H1 (cell line): ENCODE measurements around the gene RNU7-1. TPM values are rescaled to one million over a fixed set of nuclear protein-coding genes. Genes with fewer than 3 reads are reported as not detected.

Experiments used
- BACH1 ChIP-seq: IDR thresholded peaks from 2 replicates; pipeline ENCODE4 v1.6.1; 2012; ENCODE audit warnings: low read length, improper control_type of control experiment
- EGR1 ChIP-seq: IDR thresholded peaks from 2 replicates; pipeline ENCODE4 v1.6.1; 2011; ENCODE audit warnings: low read depth, low read length, borderline replicate concordance
- GTF2F1 ChIP-seq: IDR thresholded peaks from 2 replicates; pipeline ENCODE4 v1.6.1; 2012; ENCODE audit warnings: low read depth, low read length, improper control_type of control experiment, borderline replicate concordance
- KDM4A ChIP-seq: IDR thresholded peaks from one replicate; pipeline ENCODE4 v1.7.1; 2012; ENCODE audit warnings: low read depth, mild to moderate bottlenecking, moderate library complexity, low read length, inconsistent platforms; ENCODE audit not compliant: severe bottlenecking
- SIX5 ChIP-seq: IDR thresholded peaks from 2 replicates; pipeline ENCODE4 v1.6.1; 2011; ENCODE audit warnings: mild to moderate bottlenecking, low read depth, low read length
- YY1 ChIP-seq: IDR thresholded peaks from 2 replicates; pipeline ENCODE4 v1.6.1; 2011; ENCODE audit warnings: low read depth, mild to moderate bottlenecking, low read length
- microRNA counts: library from miRNA; unstranded; fragments of <30 nt; microRNA quantifications from one replicate; lab custom pipeline; 2015
- microRNA-seq, 2 experiments: library from miRNA; unstranded; fragments of <30 nt; microRNA quantifications; one replicate each; pipeline versions ENCODE4 to v1.2.0, GENCODE V29; 2016 to 2020; ENCODE audit warnings: borderline microRNAs expressed in 2 of 2, borderline number of aligned reads in 2 of 2, borderline replicate concordance in 1 of 2
- polyA plus RNA-seq, 7 experiments: library from polyadenylated mRNA; depleted of rRNA in 3 of 7; stranded (reverse) in 5 of 7; unstranded in 2 of 7; fragments of >200 nt in 5 of 7; fragments of 200-250 nt in 2 of 7; gene quantifications; 1 replicate in 5 of 7; 2 replicates in 1 of 7; 4 replicates in 1 of 7; pipeline versions ENCODE4 v1.2.1 to v1.2.3, GENCODE V29; 2011 to 2013; ENCODE audit warnings: missing spikeins in 2 of 7, mixed read lengths in 2 of 7
- small RNA-seq: library from polyadenylated mRNA; stranded (forward); fragments of <200 nt; extraction: miRNeasy Mini kit (QIAGEN cat#:217004); gene quantifications from one replicate; pipeline ENCODE3, GENCODE V24; 2013; ENCODE audit not compliant: insufficient read depth
- total RNA-seq: library from RNA; stranded (reverse); fragmentation: NEBNext Ultra II Directional; extraction: Animal tissue kit (Norgen Biotek cat#: 25700); gene quantifications from 2 replicates; pipeline ENCODE4 v1.2.1, GENCODE V29; 2021
- TF ChIP-seq, protein P1 (sequence below): IDR thresholded peaks from 2 replicates; pipeline ENCODE4 v1.6.1; 2011; ENCODE audit warnings: low read length, improper control_type of control experiment

Gene RNU7-1
- total and polyA plus RNA-seq, 2 of the 8 experiments (the other 6 are each of a cell fraction or from before 2014, with no cell fraction given), result not detected

- TF ChIP-seq EGR1 (no peak), GTF2F1 (no peak), BACH1 (no peak), SIX5 (no peak), KDM4A (no peak), YY1 (no peak)
- TF ChIP-seq, protein P1, sequence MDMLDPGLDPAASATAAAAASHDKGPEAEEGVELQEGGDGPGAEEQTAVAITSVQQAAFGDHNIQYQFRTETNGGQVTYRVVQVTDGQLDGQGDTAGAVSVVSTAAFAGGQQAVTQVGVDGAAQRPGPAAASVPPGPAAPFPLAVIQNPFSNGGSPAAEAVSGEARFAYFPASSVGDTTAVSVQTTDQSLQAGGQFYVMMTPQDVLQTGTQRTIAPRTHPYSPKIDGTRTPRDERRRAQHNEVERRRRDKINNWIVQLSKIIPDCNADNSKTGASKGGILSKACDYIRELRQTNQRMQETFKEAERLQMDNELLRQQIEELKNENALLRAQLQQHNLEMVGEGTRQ, result no peak
Measured at GRCh38 chr12:6987956-6988553, 44.4 kb downstream of the RNU7-1 start (continued).

MicroRNA genes within 50 kb of the gene (microRNA counts, 767-probe panel; counts per million panel counts)
- microRNA hsa-miR-141-3p (lab: Ali Mortazavi, UCI), result 879 counts per million, percentile 95 among the panel's probes with 10 or more counts
- 9,609 counts per million, percentile 98 among the panel's probes with 10 or more counts for microRNA hsa-miR-200c-3p (lab: Ali Mortazavi, UCI)

Small RNA genes within 50 kb of the gene (microRNA-seq; reads per million reads assigned to microRNA genes)
- gene MIR141 (134 to 362 reads per million in 2 experiments), gene MIR200C (3,930 to 3,993 reads per million in 2 experiments)

Small RNA genes within 50 kb of the gene (small RNA-seq; reads per million reads assigned to genes)
- gene MIR141, result 1,261 reads per million, percentile 99 among the genes with 10 or more reads in this experiment
- gene MIR200C, result 929 reads per million, percentile 99 among the genes with 10 or more reads in this experiment
- not detected for gene RNU7-1
- gene SCARNA12, result 48.2 reads per million, percentile 96 among the genes with 10 or more reads in this experiment

Other genes starting within 250 kb of the RNU7-1 start
- 9.8 and 15.3 TPM in 2 replicates for gene PIANP, start 243.0 kb upstream of the RNU7-1 start, total RNA-seq
- gene PIANP, start 243.0 kb upstream of the RNU7-1 start, polyA plus RNA-seq (2011; rRNA removed), result 6.3 and 13.3 TPM in 2 replicates
- gene COPS7A, start 219.8 kb upstream of the RNU7-1 start, total RNA-seq, result 43.3 and 44.5 TPM in 2 replicates
- 95.9 and 98.4 TPM in 2 replicates for gene COPS7A, start 219.8 kb upstream of the RNU7-1 start, polyA plus RNA-seq (2011; rRNA removed)
- 229 and 232 TPM in 2 replicates for gene MLF2, start 190.7 kb upstream of the RNU7-1 start, total RNA-seq
- gene MLF2, start 190.7 kb upstream of the RNU7-1 start, polyA plus RNA-seq (2011; rRNA removed), result 401 and 443 TPM in 2 replicates
- gene PTMS, start 177.5 kb upstream of the RNU7-1 start, total RNA-seq, result 444 and 486 TPM in 2 replicates
- 553 and 999 TPM in 2 replicates for gene PTMS, start 177.5 kb upstream of the RNU7-1 start, polyA plus RNA-seq (2011; rRNA removed)
- gene LAG3, start 171.3 kb upstream of the RNU7-1 start, total RNA-seq, result 2.8 and 3.1 TPM in 2 replicates
- gene LAG3, start 171.3 kb upstream of the RNU7-1 start, polyA plus RNA-seq (2011; rRNA removed), result 1.1 and 2.5 TPM in 2 replicates
- 3.2 and 3.4 TPM in 2 replicates for gene CD4, start 154.3 kb upstream of the RNU7-1 start, total RNA-seq
- gene CD4, start 154.3 kb upstream of the RNU7-1 start, polyA plus RNA-seq (2011; rRNA removed), result 5.1 and 5.6 TPM in 2 replicates
- gene GPR162, start 122.0 kb upstream of the RNU7-1 start, total RNA-seq, result 8.6 and 8.8 TPM in 2 replicates
- gene GPR162, start 122.0 kb upstream of the RNU7-1 start, polyA plus RNA-seq (2011; rRNA removed), result 7.3 and 9.5 TPM in 2 replicates
- gene P3H3, start 115.4 kb upstream of the RNU7-1 start, total RNA-seq, result 42.4 and 43.5 TPM in 2 replicates
- 22.9 and 40.9 TPM in 2 replicates for gene P3H3, start 115.4 kb upstream of the RNU7-1 start, polyA plus RNA-seq (2011; rRNA removed)
- gene GNB3, start 102.9 kb upstream of the RNU7-1 start, total RNA-seq, result 9.0 and 9.9 TPM in 2 replicates
- gene GNB3, start 102.9 kb upstream of the RNU7-1 start, polyA plus RNA-seq (2011; rRNA removed), result 9.9 and 13.9 TPM in 2 replicates
- 47.4 and 47.7 TPM in 2 replicates for gene CDCA3, start 92.5 kb upstream of the RNU7-1 start, total RNA-seq
- gene CDCA3, start 92.5 kb upstream of the RNU7-1 start, polyA plus RNA-seq (2011; rRNA removed), result 71.2 and 77.0 TPM in 2 replicates
- gene USP5, start 91.7 kb upstream of the RNU7-1 start, total RNA-seq, result 148 and 159 TPM in 2 replicates
- gene USP5, start 91.7 kb upstream of the RNU7-1 start, polyA plus RNA-seq (2011; rRNA removed), result 66.5 and 83.9 TPM in 2 replicates
- gene TPI1, start 76.3 kb upstream of the RNU7-1 start, total RNA-seq, result 902 and 910 TPM in 2 replicates
- 2,591 and 3,018 TPM in 2 replicates for gene TPI1, start 76.3 kb upstream of the RNU7-1 start, polyA plus RNA-seq (2011; rRNA removed)
- 13.0 and 13.9 TPM in 2 replicates for gene SPSB2, start 70.5 kb upstream of the RNU7-1 start, total RNA-seq
- gene SPSB2, start 70.5 kb upstream of the RNU7-1 start, polyA plus RNA-seq (2011; rRNA removed), result 23.2 and 31.6 TPM in 2 replicates
- gene LRRC23, start 39.0 kb upstream of the RNU7-1 start, total RNA-seq, result 2.5 and 2.9 TPM in 2 replicates
- 3.5 and 3.6 TPM in 2 replicates for gene LRRC23, start 39.0 kb upstream of the RNU7-1 start, polyA plus RNA-seq (2011; rRNA removed)
- 90.9 and 92.4 TPM in 2 replicates for gene ENO2, start 29.2 kb upstream of the RNU7-1 start, total RNA-seq
- 102 and 126 TPM in 2 replicates for gene ENO2, start 29.2 kb upstream of the RNU7-1 start, polyA plus RNA-seq (2011; rRNA removed)
- gene ATN1, start 15.9 kb upstream of the RNU7-1 start, total RNA-seq, result 69.6 and 73.4 TPM in 2 replicates
- 20.6 and 43.0 TPM in 2 replicates for gene ATN1, start 15.9 kb upstream of the RNU7-1 start, polyA plus RNA-seq (2011; rRNA removed)
- gene C12orf57, start 206 bp downstream of the RNU7-1 start, total RNA-seq, result 174 and 185 TPM in 2 replicates
- gene C12orf57, start 206 bp downstream of the RNU7-1 start, polyA plus RNA-seq (2011; rRNA removed), result 993 and 1,124 TPM in 2 replicates
- 25.7 and 28.4 TPM in 2 replicates for gene PTPN6, start 7.5 kb downstream of the RNU7-1 start, total RNA-seq
- 16.3 and 22.6 TPM in 2 replicates for gene PTPN6, start 7.5 kb downstream of the RNU7-1 start, polyA plus RNA-seq (2011; rRNA removed)
- gene PHB2, start 26.8 kb downstream of the RNU7-1 start, total RNA-seq, result 360 and 368 TPM in 2 replicates
- 579 and 626 TPM in 2 replicates for gene PHB2, start 26.8 kb downstream of the RNU7-1 start, polyA plus RNA-seq (2011; rRNA removed)
- gene EMG1, start 27.1 kb downstream of the RNU7-1 start, total RNA-seq, result 82.9 and 84.2 TPM in 2 replicates
- gene EMG1, start 27.1 kb downstream of the RNU7-1 start, polyA plus RNA-seq (2011; rRNA removed), result 54.3 and 64.3 TPM in 2 replicates
- 55.2 and 55.8 TPM in 2 replicates for gene LPCAT3, start 74.7 kb downstream of the RNU7-1 start, total RNA-seq
- gene LPCAT3, start 74.7 kb downstream of the RNU7-1 start, polyA plus RNA-seq (2011; rRNA removed), result 69.5 and 70.4 TPM in 2 replicates
- gene C1S, start 116.9 kb downstream of the RNU7-1 start, total RNA-seq, result 5.0 and 7.3 TPM in 2 replicates
- gene C1S, start 116.9 kb downstream of the RNU7-1 start, polyA plus RNA-seq (2011; rRNA removed), result 3.5 and 4.4 TPM in 2 replicates
- gene C1R, start 148.6 kb downstream of the RNU7-1 start, total RNA-seq, result 6.9 and 7.7 TPM in 2 replicates
- 16.3 and 19.3 TPM in 2 replicates for gene C1R, start 148.6 kb downstream of the RNU7-1 start, polyA plus RNA-seq (2011; rRNA removed)
- 11.4 and 14.7 TPM in 2 replicates for gene C1RL, start 165.4 kb downstream of the RNU7-1 start, total RNA-seq
- gene C1RL, start 165.4 kb downstream of the RNU7-1 start, polyA plus RNA-seq (2011; rRNA removed), result 15.5 and 16.7 TPM in 2 replicates
- 0.67 and 1.9 TPM in 2 replicates for gene RBP5, start 185.1 kb downstream of the RNU7-1 start, total RNA-seq
- gene RBP5, start 185.1 kb downstream of the RNU7-1 start, polyA plus RNA-seq (2011; rRNA removed), result 1.1 and 1.2 TPM in 2 replicates
- gene CLSTN3, start 186.6 kb downstream of the RNU7-1 start, total RNA-seq, result 19.9 and 20.4 TPM in 2 replicates
- 26.3 and 43.9 TPM in 2 replicates for gene CLSTN3, start 186.6 kb downstream of the RNU7-1 start, polyA plus RNA-seq (2011; rRNA removed)
- gene PEX5, start 245.9 kb downstream of the RNU7-1 start, total RNA-seq, result 50.4 and 50.5 TPM in 2 replicates
- 16.8 and 24.9 TPM in 2 replicates for gene PEX5, start 245.9 kb downstream of the RNU7-1 start, polyA plus RNA-seq (2011; rRNA removed)